Stimulated activated CD4-positive, alpha-beta T cell treated with anti-CD3 and anti-CD28 coated beads, TNF-alpha, amount 100 ng/mL, for 1 hour (primary cell): ENCODE data around the gene THRB.

Experiments
- DNase-seq, 3 donors: peaks; one replicate each; pipeline ENCODE4 v3.0.0-alpha.2; 2020; ENCODE audit warnings: low read depth in 3 of 3, low spot score in 1 of 3

THRB gene

DNA sequence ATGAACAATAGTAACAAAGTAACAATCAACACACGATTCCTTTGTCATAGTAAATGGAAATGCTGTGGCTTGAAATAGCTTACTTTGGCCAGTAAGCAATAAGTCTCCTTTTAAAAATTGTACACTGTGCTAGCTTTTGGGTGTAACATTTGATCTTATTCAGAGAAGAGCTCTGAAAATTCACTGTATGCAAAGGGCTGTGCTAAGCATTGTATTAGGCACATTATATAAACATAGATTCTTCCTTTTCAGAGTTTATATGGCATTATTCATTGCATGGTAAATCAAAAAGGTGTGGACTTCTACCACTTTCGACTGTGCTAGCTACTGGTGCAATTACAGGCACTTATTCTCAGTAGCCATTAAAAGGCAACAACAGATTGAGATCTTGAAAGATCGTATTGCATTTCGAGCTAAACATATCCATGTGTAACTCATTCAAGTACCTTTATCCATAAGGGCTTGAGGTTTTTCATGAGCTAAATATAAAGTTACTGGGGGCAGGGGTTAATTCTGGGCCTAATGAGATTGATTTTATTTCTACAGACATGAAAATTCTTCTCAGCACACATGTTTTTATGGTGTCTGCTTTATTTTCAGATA, 302.7 kb downstream of the THRB start:
- no peak for DNase-seq

DNA sequence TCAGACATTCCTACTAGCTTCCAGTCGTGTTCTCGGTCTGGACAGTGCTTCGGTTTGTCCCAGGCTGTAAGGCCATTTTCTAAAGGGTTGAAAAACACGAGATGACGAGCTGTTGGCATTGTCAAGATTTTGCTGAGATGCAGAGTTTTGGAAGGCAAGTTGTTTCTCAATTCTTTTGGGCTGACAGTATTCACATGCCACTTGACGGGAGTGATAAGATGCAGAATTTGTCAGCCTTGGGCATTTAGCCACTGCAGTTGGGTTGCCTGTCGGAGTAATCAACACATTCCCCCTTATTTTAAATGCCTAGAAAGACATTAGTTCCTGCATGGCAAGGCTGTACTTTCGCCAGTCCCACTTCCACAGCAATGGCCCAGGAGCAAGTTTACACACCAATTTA, 304.4 kb downstream of the THRB start:
- no peak for DNase-seq

- no peak for DNase-seq
Measured at GRCh38 chr3:24185738-24186384, 308.8 kb downstream of the THRB start.

GRCh38 chr3:24184528-24185176, 310.0 kb downstream of the THRB start:
- no peak for DNase-seq

DNA sequence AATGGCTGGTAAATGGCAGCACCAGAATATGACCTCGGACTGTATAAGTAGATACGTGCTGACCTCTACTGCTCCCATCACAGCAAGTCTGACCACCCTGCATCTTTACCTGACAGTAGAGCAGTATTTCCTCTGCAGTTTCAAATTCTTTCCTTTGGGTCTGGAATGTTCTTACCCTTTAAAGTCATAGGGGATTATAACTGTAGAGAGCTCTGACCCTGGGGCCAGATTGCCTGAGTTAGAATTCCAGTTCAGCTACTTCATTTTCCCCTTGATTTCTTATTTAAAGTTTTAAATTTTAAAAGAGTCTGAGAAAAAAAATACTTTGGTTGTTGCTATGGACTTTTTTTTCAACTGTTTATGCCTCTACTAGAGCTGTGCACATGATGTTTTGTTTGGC, 311.9 kb downstream of the THRB start:
- no peak for DNase-seq

GRCh38 chr3:24181256-24181655, 313.4 kb downstream of the THRB start:
- DNase-seq: no peak

DNA sequence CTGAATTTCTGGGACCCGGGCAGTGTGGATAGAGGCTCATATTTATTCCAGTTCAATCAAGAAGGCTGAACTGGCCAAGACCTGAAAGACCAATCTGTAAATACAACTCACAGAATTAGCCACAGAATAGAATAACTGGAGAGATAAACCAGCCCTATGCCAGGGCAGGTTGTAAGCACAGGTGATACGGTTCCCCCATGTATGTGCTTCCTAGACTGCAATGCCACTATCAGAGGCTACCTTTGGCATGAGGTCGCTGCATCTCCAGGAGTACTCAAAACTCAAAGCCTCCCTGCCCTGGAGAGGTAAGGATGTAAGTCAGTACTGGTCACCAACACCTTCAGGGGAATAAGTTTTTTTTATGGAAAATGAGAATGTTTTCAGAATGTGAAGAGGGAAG, 314.0 kb downstream of the THRB start:
- no peak for DNase-seq

DNA sequence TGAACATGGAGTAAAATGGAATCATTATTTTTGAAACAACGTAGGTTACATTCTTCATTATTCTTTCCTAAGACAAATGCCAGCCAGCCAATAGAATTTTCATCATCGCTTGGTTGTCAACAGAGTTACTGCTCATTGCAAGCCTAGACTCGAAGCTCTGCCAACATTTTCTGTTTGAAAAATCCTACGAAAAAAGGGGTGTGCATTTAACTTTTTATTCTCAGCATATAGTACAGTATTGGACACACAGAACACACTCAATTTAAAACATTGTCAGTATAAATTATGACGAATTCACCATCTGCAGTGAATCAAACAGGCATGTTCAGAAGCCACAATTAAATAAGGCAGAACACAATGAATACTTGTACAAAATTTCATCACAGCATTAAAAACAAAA, 317.4 kb downstream of the THRB start:
- no peak for DNase-seq

- no peak for DNase-seq
Measured at GRCh38 chr3:24174614-24175013, 320.0 kb downstream of the THRB start.

- DNase-seq: no peak
Measured at GRCh38 chr3:24168977-24169376, 325.7 kb downstream of the THRB start.

DNA sequence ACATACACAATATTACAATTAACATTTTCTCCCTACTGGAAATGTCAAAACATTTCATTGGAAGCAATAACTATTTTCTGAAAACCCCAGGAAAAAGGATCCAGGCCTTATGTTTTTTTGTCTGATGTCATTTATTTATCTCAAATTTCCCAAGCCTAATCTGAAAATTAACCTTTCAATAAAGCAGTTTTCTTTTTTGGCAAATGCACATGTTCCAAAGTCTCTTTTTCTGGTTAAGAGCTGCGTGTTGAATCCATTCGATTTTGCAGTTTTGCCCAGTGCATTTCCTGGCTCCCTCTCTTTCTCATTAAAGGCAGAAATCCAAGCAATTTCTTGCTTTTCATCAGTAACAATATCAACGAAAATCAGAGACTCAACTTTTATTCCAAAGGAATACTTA, 327.2 kb downstream of the THRB start:
- DNase-seq: no peak

GRCh38 chr3:24166515-24166914, 328.1 kb downstream of the THRB start:
- no peak for DNase-seq

GRCh38 chr3:24165603-24165982, 329.1 kb downstream of the THRB start:
- no peak for DNase-seq

GRCh38 chr3:24164967-24165602, 329.6 kb downstream of the THRB start:
- no peak for DNase-seq

DNA sequence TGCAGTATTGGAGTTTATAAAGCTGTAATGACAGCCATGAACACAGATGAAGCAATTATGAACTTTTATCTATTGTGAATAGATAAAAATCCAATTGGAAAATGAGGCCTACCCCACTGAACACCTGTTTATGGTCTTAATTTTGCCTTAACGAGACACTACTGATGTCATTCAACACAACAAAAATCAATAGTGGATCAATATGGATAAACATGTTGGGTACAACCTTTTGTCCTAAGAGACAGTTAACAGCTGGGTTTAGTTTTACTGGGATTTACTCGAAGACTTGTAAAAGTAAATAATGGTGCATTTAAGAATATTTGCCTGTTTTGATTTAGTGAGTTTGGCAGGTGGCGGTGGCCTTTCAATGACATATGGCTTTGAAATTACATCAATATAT, 331.7 kb downstream of the THRB start:
- DNase-seq: no peak

DNA sequence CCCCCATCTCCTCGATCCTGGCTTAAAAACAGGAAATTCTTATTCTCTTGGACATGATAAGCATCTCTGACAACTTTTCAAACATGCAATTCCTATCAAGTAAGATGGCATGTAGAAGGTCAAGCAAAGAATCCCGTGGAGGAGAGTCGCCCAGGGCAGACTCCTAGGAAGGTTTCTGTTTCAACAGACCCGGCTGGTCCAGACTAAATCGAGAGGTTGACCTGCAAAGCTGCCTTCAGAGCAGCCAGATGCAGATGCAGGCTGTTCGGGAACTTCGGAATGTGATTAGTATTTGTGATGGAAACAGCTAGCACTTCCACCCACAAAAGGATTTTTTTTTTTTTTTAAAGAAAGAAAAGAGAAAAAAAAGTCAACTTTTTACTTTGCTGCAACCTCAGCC, 332.8 kb downstream of the THRB start:
- no peak for DNase-seq

DNA sequence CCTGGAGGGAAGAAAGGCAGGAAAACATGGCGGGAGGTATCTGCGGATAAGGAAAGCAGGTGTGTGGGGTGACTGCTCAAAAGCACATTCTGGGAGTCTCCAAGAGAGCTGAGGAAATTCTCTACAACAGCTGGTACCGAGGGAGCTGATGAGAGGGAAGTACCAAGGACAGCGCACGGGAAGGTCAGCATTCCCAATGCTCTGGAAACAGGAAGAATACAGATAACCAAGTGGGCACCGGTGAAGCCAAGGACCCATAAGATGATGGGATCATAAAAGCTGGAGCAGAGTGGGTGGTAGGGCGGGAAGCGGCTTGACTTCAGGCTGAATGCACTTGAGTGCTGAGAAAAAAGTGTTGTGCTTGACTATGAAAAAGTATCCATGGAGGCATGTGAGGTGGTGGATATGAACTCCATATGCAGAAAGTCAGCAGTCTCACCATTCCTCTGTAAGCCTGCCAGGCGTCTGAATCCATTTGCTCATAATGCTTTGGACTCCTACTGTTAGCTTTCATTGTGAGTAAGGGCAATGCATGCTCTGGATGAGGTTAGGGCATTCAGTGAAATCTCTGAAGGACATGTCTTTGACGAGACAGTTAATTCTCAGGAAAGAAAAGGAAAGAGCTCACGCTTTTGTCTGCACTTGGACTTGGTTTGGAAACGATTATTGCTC, 334.1 kb downstream of the THRB start:
- DNase-seq: no peak

DNA sequence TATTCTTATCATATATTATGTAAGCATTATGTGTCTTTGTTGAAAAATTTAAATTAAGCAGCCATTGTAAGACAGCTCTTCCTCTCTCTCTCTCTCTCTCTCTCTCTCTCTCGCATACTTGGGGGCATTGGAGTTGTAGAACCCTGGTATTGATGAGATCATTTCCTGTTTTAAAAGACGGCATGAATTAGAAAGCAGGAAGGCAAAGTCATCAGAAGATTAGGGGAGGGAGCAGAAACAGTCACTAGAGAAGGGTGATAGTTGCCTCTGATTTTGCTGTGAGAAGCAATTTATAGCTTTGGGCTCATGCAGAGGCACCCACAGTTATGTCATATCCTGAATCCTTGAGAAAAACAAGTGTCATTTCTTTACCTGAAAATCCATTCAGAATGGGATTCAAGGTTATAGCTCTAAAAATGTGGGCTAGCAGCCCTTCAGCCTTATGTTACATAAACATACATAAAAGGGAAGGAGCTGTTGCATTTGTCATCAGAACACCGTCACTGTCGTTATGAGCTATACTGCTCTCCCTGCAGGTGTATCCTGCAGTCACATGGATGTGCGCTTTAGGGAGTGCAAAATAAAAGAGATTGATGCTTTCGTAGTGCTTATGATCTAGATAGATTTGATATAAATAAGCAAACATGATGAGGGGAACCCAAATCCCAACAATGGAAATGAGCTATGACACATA, 335.7 kb downstream of the THRB start:
- DNase-seq: no peak

GRCh38 chr3:24157106-24157505, 337.5 kb downstream of the THRB start:
- DNase-seq: no peak

GRCh38 chr3:24156466-24156865, 338.2 kb downstream of the THRB start:
- DNase-seq: no peak

GRCh38 chr3:24155276-24155675, 339.4 kb downstream of the THRB start:
- DNase-seq: no peak
